Lung (tissue), 12 donors: ENCODE results near the gene HDGF. TPM values are rescaled to one million over a fixed set of nuclear protein-coding genes. Genes with fewer than 3 reads are reported as not detected.
A peak's percentile ranks its signal among the peaks of the same experiment; 100 is the strongest.

Source experiments
- ATAC-seq: fragments of 200-7000 bp; cut with Tn5 transposase; one replicate; pipeline ENCODE4 v1.9.1; 2020; ENCODE audit warnings: moderate number of reproducible peaks; ENCODE audit not compliant: insufficient read depth, low FRiP score
- DNase-seq, 3 donors: peaks; one replicate each; pipeline ENCODE4 v3.0.0-alpha.2; 2013 to 2017
- H3K27ac ChIP-seq, 2 donors: one replicate each; pipeline ENCODE4 v1.5.1; 2013; ENCODE audit warnings: mild to moderate bottlenecking in 2 of 2, moderate library complexity in 2 of 2, control low read depth in 1 of 2, inconsistent platforms in 1 of 2, low read depth in 1 of 2, low read length in 1 of 2
- H3K27me3 ChIP-seq, 3 donors: one replicate each; pipeline ENCODE4 v1.5.1; 2013; ENCODE audit warnings: low read length in 2 of 3; ENCODE audit not compliant: control insufficient read depth in 3 of 3, insufficient read depth in 3 of 3
- H3K36me3 ChIP-seq, 4 donors: one replicate each; pipeline ENCODE4 v1.5.1; 2013; ENCODE audit warnings: low read length in 4 of 4, mild to moderate bottlenecking in 1 of 4, moderate library complexity in 1 of 4; ENCODE audit not compliant: control insufficient read depth in 4 of 4, insufficient read depth in 4 of 4
- H3K4me1 ChIP-seq, 5 donors: one replicate each; pipeline ENCODE4 v1.5.1; 2013; ENCODE audit warnings: low read length in 5 of 5, mild to moderate bottlenecking in 2 of 5, moderate library complexity in 1 of 5; ENCODE audit not compliant: control insufficient read depth in 5 of 5, insufficient read depth in 5 of 5
- H3K4me3 ChIP-seq: one replicate; pipeline ENCODE4 v1.5.1; 2013; ENCODE audit warnings: mild to moderate bottlenecking, control low read depth, moderate library complexity
- H3K9ac ChIP-seq, 2 donors: one replicate each; pipeline ENCODE4 v1.5.1; 2013; ENCODE audit warnings: low read length in 2 of 2, control low read depth in 1 of 2; ENCODE audit not compliant: insufficient read depth in 1 of 2
- H3K9me3 ChIP-seq, 4 donors: one replicate each; pipeline ENCODE4 v1.5.1; 2013; ENCODE audit warnings: low read length in 3 of 4, mild to moderate bottlenecking in 1 of 4, moderate library complexity in 1 of 4; ENCODE audit not compliant: control insufficient read depth in 4 of 4, insufficient read depth in 3 of 4
- CTCF ChIP-seq: IDR thresholded peaks from 2 replicates; pipeline ENCODE4 v1.5.1; 2012; ENCODE audit warnings: mild to moderate bottlenecking; ENCODE audit errors: control extremely low read depth, extremely low read depth
- WGBS, 2 donors: extraction: QIAGEN DNeasy Blood & Tissue Kit; methylation state at CpG; one replicate each; pipeline ENCODE4 v1.1.7; 2013; 5-methylcytosine and 5-hydroxymethylcytosine counted together
- polyA plus RNA-seq, 2 donors: library from polyadenylated mRNA; stranded (reverse); fragments of 200-250 nt; gene quantifications; one replicate each; pipeline ENCODE4 v1.2.1, GENCODE V29; 2013
- total RNA-seq, 2 donors: library from RNA; depleted of rRNA in 1 of 2; stranded (reverse); fragments of >200 nt in 1 of 2; gene quantifications; one replicate each; pipeline ENCODE4 v1.2.1, GENCODE V29; 2014 to 2021
- donor health status: control.
- donor health status: control.
- donor health status: Bipolar disorder and iron deficiency.
- donor health status: healthy.
- donor health status: DM: yes; HTN: yes; CAD: no.

HDGF gene
- total and polyA plus RNA-seq, 4 donors: 104 to 226 (median 185) TPM

GRCh38 chr1:156708218-156708661 lies 43.2 kb downstream of the HDGF start:
- DNase-seq (no peak), ATAC-seq (no peak)
- Histone ChIP-seq H3K4me3 (no peak overlapping the region), H3K9ac (no peak overlapping the region), H3K36me3 (peaks cover 0 to 4% (median 0%) of the 10 kb centered on the region in 4 donors), H3K27ac (no peak overlapping the region), H3K27me3 (peaks cover 0 to 4% (median 0%) of the 10 kb centered on the region in 3 donors), H3K9me3 (no peaks in the 10 kb centered on the region), H3K4me1 (peaks cover 0 to 76% (median 17%) of the 10 kb centered on the region in 5 donors)
- TF ChIP-seq CTCF: no peak
- 62 to 71% methylated on average over 4 of the region's 4 CpGs for WGBS, 2 donors

- 67 to 68% methylated on average over 7 to 8 of the region's 8 CpGs for WGBS, 2 donors
- H3K9me3 ChIP-seq: no peaks in the 10 kb centered on the region
- ATAC-seq (no peak), DNase-seq (peak; percentile 44 to 77 (median 61))
- no peak overlapping the region for H3K27ac ChIP-seq
- H3K4me1 ChIP-seq: peaks cover 0 to 78% (median 17%) of the 10 kb centered on the region in 5 donors
- H3K9ac ChIP-seq: no peak overlapping the region
- no peak for TF ChIP-seq CTCF
- peaks cover 0 to 4% (median 0%) of the 10 kb centered on the region in 3 donors for H3K27me3 ChIP-seq
- peaks cover 0 to 4% (median 0%) of the 10 kb centered on the region in 4 donors for H3K36me3 ChIP-seq
- no peak overlapping the region for H3K4me3 ChIP-seq
Observed at GRCh38 chr1:156707417-156708217, 43.9 kb downstream of the HDGF start.

- TF ChIP-seq CTCF: no peak
Observed at GRCh38 chr1:156706657-156707416, 44.6 kb downstream of the HDGF start.

More at GRCh38 chr1:156706657-156707416, 44.6 kb downstream of the HDGF start:
- H3K4me3 ChIP-seq: no peak overlapping the region
- ATAC-seq (no peak), DNase-seq (peak; percentile 83 to 91 (median 85))
- H3K4me1 ChIP-seq: peaks cover 0 to 78% (median 17%) of the 10 kb centered on the region in 5 donors
- H3K36me3 ChIP-seq: no peaks in the 10 kb centered on the region
- 6 to 7% methylated on average over 26 to 29 of the region's 29 CpGs for WGBS, 2 donors
- H3K9me3 ChIP-seq: no peaks in the 10 kb centered on the region
- H3K27ac ChIP-seq: peak overlapping the region in 1 of 2 donors; percentile 46
- H3K9ac ChIP-seq: no peak overlapping the region
- H3K27me3 ChIP-seq: peaks cover 0 to 4% (median 0%) of the 10 kb centered on the region in 3 donors
